Neural progenitor cell (in vitro differentiated cells): ENCODE measurements around the gene C8G. TPM values are rescaled to one million over a fixed set of nuclear protein-coding genes. Genes with fewer than 3 reads are reported as not detected.

Experiments used
- DNase-seq: peaks from one replicate; pipeline ENCODE4 v3.0.0-alpha.2; 2016; ENCODE audit warnings: low spot score
- H2AFZ ChIP-seq: fragments of 200-600 bp; sonication (generic); replicated peaks from 2 replicates; pipeline ENCODE4 v1.6.1; 2016; ENCODE audit warnings: antibody characterized with exemption
- H3F3A ChIP-seq: fragments of 200-600 bp; sonication (generic); 2 replicates; pipeline ENCODE4 v1.6.1; 2016; ENCODE audit warnings: antibody characterized with exemption, low read depth
- H3K27ac ChIP-seq: fragments of 200-600 bp; sonication (generic); 2 replicates; pipeline ENCODE4 v1.5.1; 2016; ENCODE audit warnings: mild to moderate bottlenecking
- H3K27me3 ChIP-seq: fragments of 200-600 bp; sonication (generic); 2 replicates; pipeline ENCODE4 v1.6.1; 2016; ENCODE audit warnings: mild to moderate bottlenecking, moderate library complexity
- H3K36me3 ChIP-seq: fragments of 200-600 bp; sonication (generic); 2 replicates; pipeline ENCODE4 v1.5.1; 2016
- H3K4me1 ChIP-seq: fragments of 200-600 bp; sonication (generic); 2 replicates; pipeline ENCODE4 v1.6.1; 2016; ENCODE audit warnings: mixed run types
- H3K4me2 ChIP-seq: fragments of 200-600 bp; sonication (generic); 2 replicates; pipeline ENCODE4 v1.6.1; 2016
- H3K4me3 ChIP-seq: fragments of 200-600 bp; sonication (generic); 2 replicates; pipeline ENCODE4 v1.5.1; 2016
- H3K79me2 ChIP-seq: fragments of 200-600 bp; sonication (generic); 2 replicates; pipeline ENCODE4 v1.6.1; 2016; ENCODE audit warnings: low read depth
- H3K9ac ChIP-seq: fragments of 200-600 bp; sonication (generic); 2 replicates; pipeline ENCODE4 v1.6.1; 2016
- H3K9me3 ChIP-seq: fragments of 200-600 bp; sonication (generic); 2 replicates; pipeline ENCODE4 v1.5.1; 2016; ENCODE audit warnings: low read depth
- H4K20me1 ChIP-seq: fragments of 200-600 bp; sonication (generic); 2 replicates; pipeline ENCODE4 v1.6.1; 2016; ENCODE audit warnings: low read depth
- H3K27ac Mint-ChIP-seq: 3 replicates; pipeline ENCODE4 v1.8.0; 2021; ENCODE audit warnings: mixed read lengths
- H3K27me3 Mint-ChIP-seq: 2 replicates; pipeline ENCODE4 v1.8.0; 2022; ENCODE audit warnings: low read depth, mild to moderate bottlenecking, inconsistent platforms, moderate library complexity, mixed read lengths; ENCODE audit not compliant: insufficient read depth
- H3K36me3 Mint-ChIP-seq: 3 replicates; pipeline ENCODE4 v1.8.0; 2021; ENCODE audit warnings: mixed read lengths
- H3K4me1 Mint-ChIP-seq: 3 replicates; pipeline ENCODE4 v1.8.0; 2021; ENCODE audit warnings: mixed read lengths
- H3K4me3 Mint-ChIP-seq: 3 replicates; pipeline ENCODE4 v1.8.0; 2021; ENCODE audit warnings: mild to moderate bottlenecking, moderate library complexity, mixed read lengths
- H3K9me3 Mint-ChIP-seq: 3 replicates; pipeline ENCODE4 v1.8.0; 2020; ENCODE audit warnings: mixed read lengths
- EZH2 ChIP-seq: fragments of 200-600 bp; sonication (generic); IDR thresholded peaks from 2 replicates; pipeline ENCODE4 v1.6.1; 2017; ENCODE audit warnings: antibody characterized with exemption, mild to moderate bottlenecking, moderate library complexity
- EZH2phosphoT487 ChIP-seq: fragments of 200-600 bp; sonication (generic); IDR thresholded peaks from 2 replicates; pipeline ENCODE4 v1.6.1; 2017; ENCODE audit warnings: antibody characterized with exemption
- total RNA-seq: library from RNA; depleted of rRNA; stranded (reverse); fragments of >200 nt; gene quantifications from 2 replicates; pipeline ENCODE4 v1.2.3, GENCODE V29; 2015; ENCODE audit warnings: low replicate concordance
- TF ChIP-seq, protein P1 (sequence below): fragments of 200-600 bp; sonication (generic); IDR thresholded peaks from 2 replicates; pipeline ENCODE4 v1.5.1; 2017; ENCODE audit warnings: antibody characterized with exemption, mild to moderate bottlenecking

C8G gene
- total RNA-seq, 1 donor from 2014 or later: not detected

- Histone ChIP-seq H3K9ac (no peak overlapping the region), H2AFZ (no peak overlapping the region), H3K36me3 (no peaks in the 10 kb centered on the region), H3F3A (peaks cover 7% of the 10 kb centered on the region), H3K27ac (no peak overlapping the region), H3K9me3 (no peaks in the 10 kb centered on the region), H3K79me2 (no peaks in the 10 kb centered on the region), H4K20me1 (no peaks in the 10 kb centered on the region), H3K4me3 (peak overlapping the region; percentile 25), H3K4me2 (peak overlapping the region; percentile 67), H3K4me1 (peaks cover 13% of the 10 kb centered on the region), H3K27me3 (peaks cover 29% of the 10 kb centered on the region)
- H3K4me3 Mint-ChIP-seq: no peak overlapping the region
- no peaks in the 10 kb centered on the region for H3K36me3 Mint-ChIP-seq
- no peak overlapping the region for H3K27ac Mint-ChIP-seq
- peaks cover 4% of the 10 kb centered on the region for H3K27me3 Mint-ChIP-seq
- H3K9me3 Mint-ChIP-seq: no peaks in the 10 kb centered on the region
- H3K4me1 Mint-ChIP-seq: peaks cover 17% of the 10 kb centered on the region
- TF ChIP-seq EZH2: peak; percentile 39
- TF ChIP-seq, protein P1, sequence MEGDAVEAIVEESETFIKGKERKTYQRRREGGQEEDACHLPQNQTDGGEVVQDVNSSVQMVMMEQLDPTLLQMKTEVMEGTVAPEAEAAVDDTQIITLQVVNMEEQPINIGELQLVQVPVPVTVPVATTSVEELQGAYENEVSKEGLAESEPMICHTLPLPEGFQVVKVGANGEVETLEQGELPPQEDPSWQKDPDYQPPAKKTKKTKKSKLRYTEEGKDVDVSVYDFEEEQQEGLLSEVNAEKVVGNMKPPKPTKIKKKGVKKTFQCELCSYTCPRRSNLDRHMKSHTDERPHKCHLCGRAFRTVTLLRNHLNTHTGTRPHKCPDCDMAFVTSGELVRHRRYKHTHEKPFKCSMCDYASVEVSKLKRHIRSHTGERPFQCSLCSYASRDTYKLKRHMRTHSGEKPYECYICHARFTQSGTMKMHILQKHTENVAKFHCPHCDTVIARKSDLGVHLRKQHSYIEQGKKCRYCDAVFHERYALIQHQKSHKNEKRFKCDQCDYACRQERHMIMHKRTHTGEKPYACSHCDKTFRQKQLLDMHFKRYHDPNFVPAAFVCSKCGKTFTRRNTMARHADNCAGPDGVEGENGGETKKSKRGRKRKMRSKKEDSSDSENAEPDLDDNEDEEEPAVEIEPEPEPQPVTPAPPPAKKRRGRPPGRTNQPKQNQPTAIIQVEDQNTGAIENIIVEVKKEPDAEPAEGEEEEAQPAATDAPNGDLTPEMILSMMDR: no peak
- no peak for DNase-seq
These were observed 40.1 kb downstream of the C8G start for GRCh38 chr9:136985027-136985602.

- no peak overlapping the region for H3K27ac ChIP-seq
- no peaks in the 10 kb centered on the region for H3K79me2 ChIP-seq
- H3K9ac ChIP-seq: no peak overlapping the region
- no peak for DNase-seq
- no peak overlapping the region for H3K27ac Mint-ChIP-seq
- H3K36me3 Mint-ChIP-seq: no peaks in the 10 kb centered on the region
- H4K20me1 ChIP-seq: no peaks in the 10 kb centered on the region
- peaks cover 3% of the 10 kb centered on the region for H3K9me3 Mint-ChIP-seq
- H3K4me1 Mint-ChIP-seq: peaks cover 15% of the 10 kb centered on the region
- H3K4me3 Mint-ChIP-seq: no peak overlapping the region
- peaks cover 14% of the 10 kb centered on the region for H3F3A ChIP-seq
- no peaks in the 10 kb centered on the region for H3K36me3 ChIP-seq
- no peak overlapping the region for H2AFZ ChIP-seq
- peaks cover 29% of the 10 kb centered on the region for H3K27me3 ChIP-seq
- no peak for TF ChIP-seq EZH2
- no peak for TF ChIP-seq EZH2phosphoT487
- TF ChIP-seq, protein P1: no peak
- peaks cover 8% of the 10 kb centered on the region for H3K27me3 Mint-ChIP-seq
- H3K4me2 ChIP-seq: peak overlapping the region; percentile 67
- peak overlapping the region; percentile 25 for H3K4me3 ChIP-seq
- H3K4me1 ChIP-seq: peaks cover 13% of the 10 kb centered on the region
- H3K9me3 ChIP-seq: no peaks in the 10 kb centered on the region
These were observed 40.8 kb downstream of the C8G start for GRCh38 chr9:136985853-136986252.

DNA sequence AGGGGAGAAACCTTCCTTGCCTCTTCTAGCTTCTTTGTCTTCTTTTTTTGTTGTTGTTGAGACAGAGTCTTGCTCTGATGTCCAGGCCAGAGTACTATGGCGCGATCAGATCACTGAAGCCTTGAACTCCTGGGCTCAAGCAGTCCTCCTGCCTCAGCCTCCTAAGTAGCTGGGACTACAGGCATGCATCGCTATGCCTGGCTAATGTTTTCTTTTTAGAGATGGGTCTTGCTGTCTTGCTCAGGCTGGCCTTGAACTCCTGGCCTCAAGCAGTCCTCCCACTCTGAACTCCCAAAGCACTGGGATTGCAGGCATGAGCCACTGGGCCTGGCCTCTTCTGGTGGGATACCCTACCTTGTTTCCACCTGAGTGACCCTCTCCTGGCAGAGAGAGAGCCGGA lies 43.8 kb downstream of the C8G start:
- no peak for DNase-seq
- Histone ChIP-seq H3K4me2 (no peak overlapping the region), H3K4me1 (peaks cover 13% of the 10 kb centered on the region), H3K27me3 (peaks cover 38% of the 10 kb centered on the region), H2AFZ (no peak overlapping the region), H4K20me1 (peaks cover 8% of the 10 kb centered on the region), H3K79me2 (peaks cover 10% of the 10 kb centered on the region), H3F3A (peaks cover 20% of the 10 kb centered on the region), H3K36me3 (no peaks in the 10 kb centered on the region), H3K4me3 (no peak overlapping the region), H3K9ac (no peak overlapping the region), H3K27ac (no peak overlapping the region), H3K9me3 (no peaks in the 10 kb centered on the region)
- Mint-ChIP-seq H3K9me3 (peaks cover 3% of the 10 kb centered on the region), H3K4me3 (no peak overlapping the region), H3K36me3 (no peaks in the 10 kb centered on the region), H3K4me1 (peaks cover 13% of the 10 kb centered on the region), H3K27me3 (peaks cover 11% of the 10 kb centered on the region), H3K27ac (no peak overlapping the region)
- TF ChIP-seq, protein P1: no peak
- no peak for TF ChIP-seq EZH2
- no peak for TF ChIP-seq EZH2phosphoT487
